ENCODE data around the gene ARF5. TPM values are rescaled to one million over a fixed set of nuclear protein-coding genes. Genes with fewer than 3 reads are reported as not detected.
A peak's percentile ranks its signal among the peaks of the same experiment; 100 is the strongest.

ARF5 gene
- total RNA-seq, 1 donor from 2014 or later: 137 TPM

GRCh38 chr7:127586346-127586745 is 1.9 kb upstream of the ARF5 start:
- DNase-seq (ENCODE audit: extremely low spot score in 2 of 2): no peak
- Histone ChIP-seq H3K4me3 (no peak overlapping the region), H3K36me3 (peaks cover 0 to 34% of the 10 kb centered on the region in 2 donors), H3K27me3 (no peaks in the 10 kb centered on the region), H3K4me1 (peaks cover 63% of the 10 kb centered on the region), H3K9me3 (no peaks in the 10 kb centered on the region), H3K27ac (no peak overlapping the region)
- no peak for TF ChIP-seq CTCF (IDR thresholded peaks at IDR 0.05)
- no peak for TF ChIP-seq POLR2AphosphoS5 (IDR thresholded peaks at IDR 0.05; ENCODE audit: insufficient read depth in 1 of 2, low read depth in 1 of 2)
- TF ChIP-seq POLR2A (IDR thresholded peaks at IDR 0.05): no peak
- intact Hi-C loops (cut with DNase I): loop anchor here (5.0 kb wide), 1 partner anchor 66 kb away; the partner anchor contains the start of gene SND1

DNA sequence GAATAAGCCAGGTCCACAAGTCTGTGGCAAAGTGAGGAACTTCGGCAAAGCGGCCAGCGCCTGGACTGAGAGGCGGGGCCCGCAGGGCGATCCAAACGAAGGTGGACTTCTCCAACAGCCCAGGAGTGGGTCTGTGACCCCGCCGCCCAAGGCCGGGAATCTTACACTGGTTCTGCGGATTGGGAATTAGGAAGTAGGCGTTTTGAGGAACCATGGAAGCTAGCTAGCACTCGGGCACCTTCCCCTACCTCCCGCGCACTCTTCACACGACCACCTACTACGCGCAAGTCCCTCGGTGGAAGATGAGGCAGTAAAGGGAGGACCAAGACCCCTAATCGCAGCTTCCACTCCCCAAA is 570 bp upstream of the ARF5 start:
- Histone ChIP-seq H3K27ac (peak overlapping the region; percentile 93), H3K27me3 (no peaks in the 10 kb centered on the region), H3K36me3 (peaks cover 0 to 26% of the 10 kb centered on the region in 2 donors), H3K9me3 (no peaks in the 10 kb centered on the region), H3K4me1 (peaks cover 50% of the 10 kb centered on the region), H3K4me3 (peak overlapping the region; percentile 99)
- no peak for DNase-seq (ENCODE audit: extremely low spot score in 2 of 2)
- TF ChIP-seq POLR2AphosphoS5 (IDR thresholded peaks at IDR 0.05; ENCODE audit: insufficient read depth in 1 of 2, low read depth in 1 of 2): no peak
- intact Hi-C loops (cut with DNase I): loop anchor here (5.0 kb wide), 1 partner anchor 65 kb away; the partner anchor contains the start of gene SND1

- H3K36me3 ChIP-seq: peaks cover 0 to 22% of the 10 kb centered on the region in 2 donors
- no peaks in the 10 kb centered on the region for H3K27me3 ChIP-seq
- peaks cover 40% of the 10 kb centered on the region for H3K4me1 ChIP-seq
- H3K4me3 ChIP-seq: peak overlapping the region; percentile 99
- intact Hi-C loops (cut with DNase I): loop anchor here (5.0 kb wide), 1 partner anchor 63 kb away; the partner anchor contains the start of gene SND1
- H3K27ac ChIP-seq: peak overlapping the region; percentile 93
- no peak for DNase-seq (ENCODE audit: extremely low spot score in 2 of 2)
- TF ChIP-seq POLR2A (IDR thresholded peaks at IDR 0.05): no peak
- peak in 1 of 3 experiments; percentile 6 for TF ChIP-seq CTCF (IDR thresholded peaks at IDR 0.05)
- TF ChIP-seq POLR2AphosphoS5 (IDR thresholded peaks at IDR 0.05; ENCODE audit: insufficient read depth in 1 of 2, low read depth in 1 of 2): peak in 1 of 2 donors; percentile 46
- no peaks in the 10 kb centered on the region for H3K9me3 ChIP-seq
Observed at GRCh38 chr7:127588697-127589482, 679 bp downstream of the ARF5 start.

- no peak for DNase-seq (ENCODE audit: extremely low spot score in 2 of 2)
- Histone ChIP-seq H3K9me3 (no peaks in the 10 kb centered on the region), H3K4me1 (peaks cover 30% of the 10 kb centered on the region), H3K4me3 (no peak overlapping the region), H3K27me3 (no peaks in the 10 kb centered on the region), H3K27ac (no peak overlapping the region), H3K36me3 (peaks cover 0 to 22% of the 10 kb centered on the region in 2 donors)
- no peak for TF ChIP-seq CTCF (IDR thresholded peaks at IDR 0.05)
- TF ChIP-seq POLR2AphosphoS5 (IDR thresholded peaks at IDR 0.05; ENCODE audit: insufficient read depth in 1 of 2, low read depth in 1 of 2): no peak
- TF ChIP-seq POLR2A (IDR thresholded peaks at IDR 0.05): no peak
- intact Hi-C loops (cut with DNase I): loop anchor here (5.0 kb wide), 1 partner anchor 62 kb away; the partner anchor contains the start of gene SND1
Observed at GRCh38 chr7:127589896-127590295, 1.7 kb downstream of the ARF5 start.

DNA sequence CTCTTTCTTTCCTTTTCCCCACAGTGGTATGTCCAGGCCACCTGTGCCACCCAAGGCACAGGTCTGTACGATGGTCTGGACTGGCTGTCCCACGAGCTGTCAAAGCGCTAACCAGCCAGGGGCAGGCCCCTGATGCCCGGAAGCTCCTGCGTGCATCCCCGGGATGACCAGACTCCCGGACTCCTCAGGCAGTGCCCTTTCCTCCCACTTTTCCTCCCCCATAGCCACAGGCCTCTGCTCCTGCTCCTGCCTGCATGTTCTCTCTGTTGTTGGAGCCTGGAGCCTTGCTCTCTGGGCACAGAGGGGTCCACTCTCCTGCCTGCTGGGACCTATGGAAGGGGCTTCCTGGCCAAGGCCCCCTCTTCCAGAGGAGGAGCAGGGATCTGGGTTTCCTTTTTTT is 3.0 kb downstream of the ARF5 start:
- DNase-seq (ENCODE audit: extremely low spot score in 2 of 2): no peak
- H3K27me3 ChIP-seq: no peaks in the 10 kb centered on the region
- intact Hi-C loops (cut with DNase I): no loop called here
- H3K36me3 ChIP-seq: peaks cover 0 to 22% of the 10 kb centered on the region in 2 donors
- no peak for TF ChIP-seq POLR2AphosphoS5 (IDR thresholded peaks at IDR 0.05; ENCODE audit: insufficient read depth in 1 of 2, low read depth in 1 of 2)
- no peak for TF ChIP-seq CTCF (IDR thresholded peaks at IDR 0.05)
- no peak for TF ChIP-seq POLR2A (IDR thresholded peaks at IDR 0.05)
- no peak overlapping the region for H3K4me3 ChIP-seq
- H3K27ac ChIP-seq: no peak overlapping the region
- H3K4me1 ChIP-seq: peaks cover 24% of the 10 kb centered on the region
- no peaks in the 10 kb centered on the region for H3K9me3 ChIP-seq

All from vagina (tissue), 2 donors.